Vagina (tissue), 2 donors: ENCODE data around the gene RFTN1.

ENCODE experiments used
- CTCF ChIP-seq, 3 experiments: fragments of 450-650 bp in 2 of 3; fragments of 200-600 bp in 1 of 3; sonication (generic) in 1 of 3; IDR thresholded peaks; one replicate each; pipeline ENCODE4 v1.5.1; 2017 to 2019; ENCODE audit warnings: antibody characterized with exemption in 3 of 3, mild to moderate bottlenecking in 2 of 3, moderate library complexity in 2 of 3
- POLR2A ChIP-seq, 2 donors: fragments of 450-650 bp; IDR thresholded peaks; one replicate each; pipeline ENCODE4 v1.6.1; 2017; ENCODE audit warnings: antibody characterized with exemption in 2 of 2, mild to moderate bottlenecking in 2 of 2, moderate library complexity in 2 of 2

GRCh38 chr3:16337856-16338540 lies 175.5 kb downstream of the RFTN1 start:
- TF ChIP-seq CTCF (IDR thresholded peaks at IDR 0.05) (no peak), POLR2A (IDR thresholded peaks at IDR 0.05) (no peak)
